B cell (primary cell): Measurements from ENCODE around the gene NEGR1. TPM values are rescaled to one million over a fixed set of nuclear protein-coding genes. Genes with fewer than 3 reads are reported as not detected.

Experiments used
- ATAC-seq: fragments of 200-7000 bp; cut with Tn5 transposase; one replicate; pipeline ENCODE4 v1.10.0; 2021; ENCODE audit warnings: low read depth, mild to moderate bottlenecking, moderate number of reproducible peaks, moderate library complexity
- CTCF ChIA-PET: fragments of 350-600 bp; sonication (Branson Sonifier 250); formaldehyde crosslinking; loops from one replicate; lab custom pipeline; 2021; ENCODE audit warnings: antibody characterized with exemption, inconsistent platforms; lab: Charles Lee
- POLR2A ChIA-PET: fragments of 350-600 bp; sonication (Branson Sonifier 250); formaldehyde crosslinking; loops from one replicate; lab custom pipeline; 2021; ENCODE audit warnings: antibody characterized with exemption; lab: Charles Lee
- DNase-seq: peaks from one replicate; pipeline ENCODE4 v3.0.0; 2013
- H2AFZ ChIP-seq: 2 replicates; pipeline ENCODE4 v1.6.1; 2012; ENCODE audit warnings: mild to moderate bottlenecking, low read depth, low read length; ENCODE audit not compliant: insufficient read depth, poor library complexity, severe bottlenecking
- H3K27ac ChIP-seq, 2 donors: 1 replicate in 1 of 2; 2 replicates in 1 of 2; pipeline ENCODE4 v1.5.1; 2012 to 2013; ENCODE audit warnings: low read length in 2 of 2, mild to moderate bottlenecking in 2 of 2, moderate library complexity in 1 of 2
- H3K27me3 ChIP-seq, 4 experiments: fragments of 200-600 bp in 1 of 4; sonication (generic) in 1 of 4; replicated peaks in 1 of 4; 1 replicate in 2 of 4; 2 replicates in 2 of 4; pipeline versions ENCODE4 v1.6.1 to v1.7.0; 2013 to 2016; ENCODE audit warnings: low read length in 3 of 4, mild to moderate bottlenecking in 2 of 4, mixed read lengths in 1 of 4, moderate library complexity in 1 of 4; ENCODE audit not compliant: insufficient read depth in 4 of 4, control insufficient read depth in 3 of 4; ENCODE audit errors: control extremely low read depth in 1 of 4
- H3K36me3 ChIP-seq, 2 experiments: replicated peaks in 1 of 2; 1 replicate in 1 of 2; 2 replicates in 1 of 2; pipeline versions ENCODE4 v1.6.1 to v1.7.1; 2013; ENCODE audit warnings: low read length in 1 of 2; ENCODE audit not compliant: insufficient read depth in 2 of 2, control insufficient read depth in 1 of 2; ENCODE audit errors: control extremely low read depth in 1 of 2, extremely low read depth in 1 of 2
- H3K4me1 ChIP-seq, 2 donors: fragments of 200-600 bp in 1 of 2; sonication (generic) in 1 of 2; 1 replicate in 1 of 2; 2 replicates in 1 of 2; pipeline versions ENCODE4 v1.5.1 to v1.6.1; 2013 to 2017; ENCODE audit warnings: low read length in 2 of 2; ENCODE audit not compliant: control insufficient read depth in 2 of 2, insufficient read depth in 2 of 2
- H3K4me2 ChIP-seq: replicated peaks from 2 replicates; pipeline ENCODE3; 2012; ENCODE audit warnings: mild to moderate bottlenecking, low read depth, low read length; ENCODE audit not compliant: poor library complexity, severe bottlenecking
- H3K4me3 ChIP-seq, 5 experiments: fragments of 200-600 bp in 1 of 5; sonication (generic) in 1 of 5; 1 replicate in 3 of 5; 2 replicates in 2 of 5; pipeline versions ENCODE4 v1.5.1 to v1.7.0; 2011 to 2016; ENCODE audit warnings: low read length in 4 of 5, mild to moderate bottlenecking in 4 of 5, low read depth in 2 of 5, control low read depth in 1 of 5, moderate library complexity in 1 of 5; ENCODE audit not compliant: insufficient read depth in 1 of 5; ENCODE audit errors: control extremely low read depth in 1 of 5, extremely low read depth in 1 of 5
- H3K79me2 ChIP-seq: fragments of 200-600 bp; sonication (generic); one replicate; pipeline ENCODE4 v1.6.0; 2016; ENCODE audit warnings: low read length; ENCODE audit not compliant: control insufficient read depth, insufficient read depth
- H3K9ac ChIP-seq: fragments of 200-600 bp; sonication (generic); 2 replicates; pipeline ENCODE4 v1.6.1; 2017; ENCODE audit warnings: mild to moderate bottlenecking, low read length, moderate library complexity
- H3K9me3 ChIP-seq, 3 donors: one replicate each; pipeline versions ENCODE4 v1.6.1 to v1.7.1; 2013; ENCODE audit warnings: low read length in 2 of 3; ENCODE audit not compliant: control insufficient read depth in 2 of 3, insufficient read depth in 1 of 3; ENCODE audit errors: control extremely low read depth in 1 of 3
- H4K20me1 ChIP-seq: 2 replicates; pipeline ENCODE4 v1.6.0; 2012; ENCODE audit warnings: mild to moderate bottlenecking, low read length; ENCODE audit not compliant: insufficient read depth, control insufficient read depth, poor library complexity, severe bottlenecking
- H3K27ac Mint-ChIP-seq: one replicate; pipeline ENCODE4 v1.8.0; 2021; ENCODE audit warnings: mixed read lengths
- H3K27me3 Mint-ChIP-seq: one replicate; pipeline ENCODE4 v1.8.0; 2021; ENCODE audit warnings: mixed read lengths
- H3K4me1 Mint-ChIP-seq: one replicate; pipeline ENCODE4 v1.8.0; 2021; ENCODE audit warnings: mixed read lengths
- H3K4me3 Mint-ChIP-seq: one replicate; pipeline ENCODE4 v1.8.0; 2021; ENCODE audit warnings: mixed read lengths
- H3K9me3 Mint-ChIP-seq: one replicate; pipeline ENCODE4 v1.8.0; 2022; ENCODE audit warnings: mixed read lengths; ENCODE audit not compliant: insufficient read depth
- CTCF ChIP-seq: fragments of 200-600 bp; IDR thresholded peaks from one replicate; pipeline ENCODE4 v1.8.0; 2022; ENCODE audit warnings: antibody characterized with exemption, mild to moderate bottlenecking
- EZH2 ChIP-seq: IDR thresholded peaks from 2 replicates; pipeline ENCODE4 v1.6.1; 2012; ENCODE audit warnings: borderline replicate concordance, low read depth, mild to moderate bottlenecking, moderate library complexity, low read length; ENCODE audit not compliant: insufficient read depth, poor library complexity, severe bottlenecking
- WGBS: methylation state at CpG from one replicate; pipeline ENCODE4 v1.1.5; 2013; ENCODE audit warnings: missing lambda C conversion rate; ENCODE audit not compliant: insufficient coverage; 5-methylcytosine and 5-hydroxymethylcytosine counted together
- intact Hi-C: fragments of 100-400 bp; cut with micrococcal nuclease; formaldehyde crosslinking; loops from one replicate; pipeline ENCODE4 v1.10.0; 2022
- polyA plus RNA-seq: library from polyadenylated mRNA; depleted of rRNA; stranded (reverse); fragments of >200 nt; gene quantifications from 2 replicates; pipeline ENCODE4 v1.2.3, GENCODE V29; 2012
- total RNA-seq, 2 donors: library from RNA; stranded (reverse); fragments of 120-200 nt in 1 of 2; gene quantifications; 1 replicate in 1 of 2; 2 replicates in 1 of 2; pipeline versions ENCODE4 v1.2.3 to v1.2.4, GENCODE V29; 2013 to 2022

NEGR1 gene
- total and polyA plus RNA-seq, 2 donors (not counting 1 experiment from before 2014, with no cell fraction given): 0.01 TPM; not detected in 1

GRCh38 chr1:71362076-71362475, 920.3 kb downstream of the NEGR1 start:
- intact Hi-C loops: no loop called here
- no peaks in the 10 kb centered on the region for H4K20me1 ChIP-seq
- CTCF ChIA-PET: no interaction called here

GRCh38 chr1:71357708-71358107, 924.6 kb downstream of the NEGR1 start:
- no peaks in the 10 kb centered on the region for H3K27me3 ChIP-seq
- no peaks in the 10 kb centered on the region for H3K4me1 Mint-ChIP-seq
- H3K4me2 ChIP-seq: no peak overlapping the region
- no peaks in the 10 kb centered on the region for H4K20me1 ChIP-seq
- no peak overlapping the region for H3K4me3 Mint-ChIP-seq
- H3K79me2 ChIP-seq: no peaks in the 10 kb centered on the region
- H3K27me3 Mint-ChIP-seq: no peaks in the 10 kb centered on the region
- no peak overlapping the region for H3K9ac ChIP-seq
- H3K4me3 ChIP-seq: no peak overlapping the region
- no peaks in the 10 kb centered on the region for H3K36me3 ChIP-seq
- H3K9me3 Mint-ChIP-seq: peaks cover 6% of the 10 kb centered on the region
- 90% methylated on average over 9 of the region's 9 CpGs for WGBS
- CTCF ChIA-PET: no interaction called here
- H2AFZ ChIP-seq: no peak overlapping the region
- POLR2A ChIA-PET: no interaction called here
- H3K27ac Mint-ChIP-seq: no peak overlapping the region
- ATAC-seq (no peak), DNase-seq (no peak)
- no peak for TF ChIP-seq EZH2
- TF ChIP-seq CTCF: no peak
- H3K4me1 ChIP-seq: no peaks in the 10 kb centered on the region
- peaks cover 0 to 15% (median 0%) of the 10 kb centered on the region in 3 donors for H3K9me3 ChIP-seq
- no peak overlapping the region for H3K27ac ChIP-seq
- intact Hi-C loops: no loop called here

More at GRCh38 chr1:71362076-71362475, 920.3 kb downstream of the NEGR1 start:
- no peaks in the 10 kb centered on the region for H3K36me3 ChIP-seq
- H3K9me3 ChIP-seq: peaks cover 0 to 13% (median 0%) of the 10 kb centered on the region in 3 donors
- ATAC-seq (no peak), DNase-seq (no peak)
- Mint-ChIP-seq H3K27ac (no peak overlapping the region), H3K27me3 (no peaks in the 10 kb centered on the region), H3K4me1 (no peaks in the 10 kb centered on the region), H3K9me3 (peaks cover 2% of the 10 kb centered on the region), H3K4me3 (no peak overlapping the region)
- no peak overlapping the region for H2AFZ ChIP-seq
- TF ChIP-seq CTCF (no peak), EZH2 (no peak)
- H3K27ac ChIP-seq: no peak overlapping the region
- H3K4me2 ChIP-seq: no peak overlapping the region
- WGBS: no CpG with 5 or more reads among the region's 2 CpGs
- no peak overlapping the region for H3K4me3 ChIP-seq
- no peaks in the 10 kb centered on the region for H3K27me3 ChIP-seq
- H3K9ac ChIP-seq: no peak overlapping the region
- POLR2A ChIA-PET: no interaction called here
- H3K79me2 ChIP-seq: no peaks in the 10 kb centered on the region
- no peaks in the 10 kb centered on the region for H3K4me1 ChIP-seq
